CD4-positive, alpha-beta memory T cell (primary cell): ENCODE results near the gene LCN2. TPM values are rescaled to one million over a fixed set of nuclear protein-coding genes. Genes with fewer than 3 reads are reported as not detected.

Source experiments
- CTCF ChIA-PET: fragments of 350-600 bp; sonication (Branson Sonifier 250); formaldehyde crosslinking; loops from one replicate; lab custom pipeline; 2021; ENCODE audit warnings: inconsistent platforms; ENCODE audit not compliant: partially characterized antibody; lab: Charles Lee
- POLR2A ChIA-PET: fragments of 350-600 bp; sonication (Branson Sonifier 250); formaldehyde crosslinking; loops from one replicate; lab custom pipeline; 2021; ENCODE audit not compliant: partially characterized antibody; lab: Charles Lee
- DNase-seq, 5 donors: peaks; one replicate each; pipeline versions ENCODE4 v3.0.0 to v3.0.0-alpha.2; 2020 to 2022; ENCODE audit warnings: mixed read lengths in 1 of 5
- H3K27ac ChIP-seq: one replicate; pipeline ENCODE4 v1.7.0; 2013; ENCODE audit warnings: low read depth, low read length
- H3K27me3 ChIP-seq: 2 replicates; pipeline ENCODE4 v1.7.0; 2013; ENCODE audit warnings: mild to moderate bottlenecking, low read length, moderate library complexity; ENCODE audit not compliant: insufficient read depth
- H3K36me3 ChIP-seq: 2 replicates; pipeline ENCODE4 v1.7.0; 2013; ENCODE audit warnings: mild to moderate bottlenecking, low read length, moderate library complexity; ENCODE audit not compliant: insufficient read depth
- H3K4me1 ChIP-seq: 2 replicates; pipeline ENCODE4 v1.7.0; 2013; ENCODE audit warnings: mild to moderate bottlenecking, low read length, moderate library complexity; ENCODE audit not compliant: insufficient read depth
- H3K4me3 ChIP-seq, 2 donors: one replicate each; pipeline ENCODE4 v1.7.0; 2013; ENCODE audit warnings: low read length in 2 of 2, mild to moderate bottlenecking in 1 of 2
- H3K9me3 ChIP-seq, 2 donors: one replicate each; pipeline ENCODE4 v1.7.0; 2013; ENCODE audit warnings: low read length in 2 of 2, control low read depth in 1 of 2; ENCODE audit not compliant: control insufficient read depth in 1 of 2
- H3K27ac Mint-ChIP-seq, 7 donors: one replicate each; pipeline ENCODE4 v1.8.0; 2020 to 2021; ENCODE audit warnings: mixed read lengths in 7 of 7, mild to moderate bottlenecking in 6 of 7, inconsistent platforms in 3 of 7, moderate library complexity in 3 of 7
- H3K27me3 Mint-ChIP-seq, 2 donors: one replicate each; pipeline ENCODE4 v1.8.0; 2020 to 2021; ENCODE audit warnings: mixed read lengths in 2 of 2
- H3K36me3 Mint-ChIP-seq, 2 donors: one replicate each; pipeline ENCODE4 v1.8.0; 2020 to 2021; ENCODE audit warnings: mixed read lengths in 2 of 2, inconsistent platforms in 1 of 2, mild to moderate bottlenecking in 1 of 2
- H3K4me1 Mint-ChIP-seq, 4 donors: one replicate each; pipeline ENCODE4 v1.8.0; 2020 to 2021; ENCODE audit warnings: mixed read lengths in 4 of 4, mild to moderate bottlenecking in 1 of 4
- H3K4me3 Mint-ChIP-seq, 8 donors: one replicate each; pipeline ENCODE4 v1.8.0; 2020 to 2021; ENCODE audit warnings: mixed read lengths in 8 of 8, mild to moderate bottlenecking in 7 of 8, moderate library complexity in 6 of 8, inconsistent platforms in 3 of 8
- H3K9me3 Mint-ChIP-seq, 8 donors: one replicate each; pipeline ENCODE4 v1.8.0; 2020 to 2021; ENCODE audit warnings: mixed read lengths in 8 of 8, mild to moderate bottlenecking in 5 of 8, inconsistent platforms in 3 of 8, moderate library complexity in 1 of 8
- intact Hi-C: fragments of 100-400 bp; cut with micrococcal nuclease; formaldehyde crosslinking; loops from one replicate; pipeline ENCODE4 v1.15.1; 2023
- polyA plus RNA-seq, 2 donors: library from polyadenylated mRNA; unstranded; fragments of 300-500 nt; fragmentation: Illumina TruSeq; gene quantifications; one replicate each; pipeline ENCODE4 v1.2.3, GENCODE V29; 2021
- total RNA-seq, 2 experiments: library from RNA; stranded (reverse); gene quantifications; one replicate each; pipeline ENCODE4 v1.2.3, GENCODE V29; 2021

LCN2 gene
- total and polyA plus RNA-seq, 4 experiments from 2014 or later: not detected

DNA sequence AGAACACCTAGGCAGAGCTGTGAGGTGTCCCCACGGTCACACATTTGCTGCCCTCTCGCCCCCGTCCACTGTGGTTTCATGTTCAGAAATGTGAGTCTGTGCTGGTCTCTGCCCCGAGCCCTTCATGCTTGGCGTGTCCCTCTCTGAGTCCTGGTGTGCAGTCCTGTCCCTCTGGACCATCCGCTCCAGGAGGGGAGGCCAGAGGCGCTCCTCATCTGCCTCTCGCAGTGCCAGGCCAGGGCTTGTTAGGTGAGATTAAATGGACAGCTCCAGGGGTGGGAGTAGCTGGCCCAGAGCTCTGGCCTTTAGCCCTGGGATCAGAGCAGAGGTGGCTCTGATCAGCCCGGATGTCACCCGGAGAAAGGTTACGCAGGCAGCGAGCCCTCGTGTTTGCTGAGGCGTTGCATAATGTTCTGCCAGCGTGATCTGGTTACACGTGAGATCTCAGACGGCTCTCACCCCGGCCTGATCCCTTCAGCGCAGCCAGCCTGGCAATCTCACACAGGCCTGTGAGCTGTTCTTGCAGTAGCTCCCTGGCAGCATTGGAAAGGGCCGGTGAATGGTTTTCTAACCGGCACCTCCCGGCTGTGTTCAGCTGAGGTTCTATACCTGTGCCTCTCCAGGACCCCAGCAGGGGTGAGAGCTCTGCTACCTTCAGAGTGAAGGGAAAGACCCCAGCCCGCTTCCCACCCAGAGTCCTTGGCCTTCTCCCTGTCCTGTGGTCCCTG, 46.2 kb upstream of the LCN2 start:
- Mint-ChIP-seq H3K9me3 (peaks cover 0 to 4% (median 0%) of the 10 kb centered on the region in 8 donors), H3K4me3 (peak overlapping the region in 2 of 8 donors; percentile 17 to 47), H3K27ac (peak overlapping the region; percentile 77 to 94 (median 86)), H3K4me1 (peaks cover 14 to 61% (median 35%) of the 10 kb centered on the region in 4 donors), H3K27me3 (no peaks in the 10 kb centered on the region), H3K36me3 (peaks cover 30 to 60% of the 10 kb centered on the region in 2 donors)
- Histone ChIP-seq H3K9me3 (no peaks in the 10 kb centered on the region), H3K36me3 (peaks cover 70% of the 10 kb centered on the region), H3K27me3 (no peaks in the 10 kb centered on the region), H3K4me3 (no peak overlapping the region), H3K4me1 (peaks cover 48% of the 10 kb centered on the region), H3K27ac (peak overlapping the region; percentile 1)
- POLR2A ChIA-PET: interaction anchor here (1.0 to 1.2 kb wide), 2 partner anchors 31 to 35 kb away, joined by 3 to 5 read pairs; no protein-coding TSS in a partner anchor
- CTCF ChIA-PET: interaction anchor here (0.6 to 4.0 kb wide), 7 partner anchors 9 to 68 kb away, joined by 3 to 13 read pairs (median 5); partner anchors contain the start of gene SLC25A25
- intact Hi-C loops: no loop called here
- no peak for DNase-seq

GRCh38 chr9:128103589-128103962, 45.7 kb upstream of the LCN2 start:
- Histone ChIP-seq H3K36me3 (peaks cover 72% of the 10 kb centered on the region), H3K9me3 (no peaks in the 10 kb centered on the region), H3K27ac (no peak overlapping the region), H3K4me1 (peaks cover 42% of the 10 kb centered on the region), H3K4me3 (no peak overlapping the region), H3K27me3 (no peaks in the 10 kb centered on the region)
- no peaks in the 10 kb centered on the region for H3K27me3 Mint-ChIP-seq
- intact Hi-C loops: no loop called here
- CTCF ChIA-PET: interaction anchor here (0.6 to 4.0 kb wide), 6 partner anchors 10 to 148 kb away, joined by 3 to 13 read pairs (median 6); partner anchors contain the start of gene SLC25A25
- peaks cover 32 to 61% of the 10 kb centered on the region in 2 donors for H3K36me3 Mint-ChIP-seq
- peak overlapping the region; percentile 77 to 94 (median 84) for H3K27ac Mint-ChIP-seq
- H3K4me3 Mint-ChIP-seq: peak overlapping the region in 2 of 8 donors; percentile 17 to 47
- peaks cover 14 to 55% (median 30%) of the 10 kb centered on the region in 4 donors for H3K4me1 Mint-ChIP-seq
- POLR2A ChIA-PET: interaction anchor here (1.0 to 1.2 kb wide), 2 partner anchors 32 to 36 kb away, joined by 3 to 5 read pairs; no protein-coding TSS in a partner anchor
- H3K9me3 Mint-ChIP-seq: peaks cover 0 to 4% (median 0%) of the 10 kb centered on the region in 8 donors
- peak in 4 of 5 donors; percentile 29 to 41 (median 31) for DNase-seq

DNA sequence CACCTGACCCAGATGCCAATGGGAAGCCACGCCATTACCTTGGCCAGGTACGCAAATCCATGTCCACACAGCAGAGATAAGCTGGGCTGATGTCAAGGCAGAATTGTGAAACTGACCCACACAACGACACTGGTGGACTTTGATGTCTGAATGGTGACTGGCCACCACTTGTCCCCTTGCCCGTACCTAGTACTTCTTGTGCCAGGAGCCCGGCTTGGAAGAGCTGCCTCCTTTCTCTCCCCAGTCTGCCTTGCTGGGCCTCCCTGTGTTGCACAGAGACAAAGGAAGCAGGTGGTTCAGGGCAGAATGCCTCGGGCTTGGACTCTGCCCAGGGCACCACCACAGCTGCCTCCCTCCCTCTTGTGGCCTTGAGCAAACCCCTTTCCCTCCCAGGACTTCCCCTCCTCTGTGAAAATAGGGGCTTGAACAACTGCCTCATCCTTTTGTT, 45.1 kb upstream of the LCN2 start:
- Mint-ChIP-seq H3K4me1 (peaks cover 14 to 49% (median 25%) of the 10 kb centered on the region in 4 donors), H3K27ac (peak overlapping the region in 6 of 7 donors; percentile 21 to 87 (median 58)), H3K9me3 (peaks cover 0 to 4% (median 0%) of the 10 kb centered on the region in 8 donors), H3K36me3 (peaks cover 36 to 66% of the 10 kb centered on the region in 2 donors), H3K27me3 (no peaks in the 10 kb centered on the region), H3K4me3 (no peak overlapping the region)
- peaks cover 72% of the 10 kb centered on the region for H3K36me3 ChIP-seq
- no peaks in the 10 kb centered on the region for H3K9me3 ChIP-seq
- no peaks in the 10 kb centered on the region for H3K27me3 ChIP-seq
- H3K4me1 ChIP-seq: peaks cover 36% of the 10 kb centered on the region
- no peak overlapping the region for H3K27ac ChIP-seq
- H3K4me3 ChIP-seq: no peak overlapping the region
- DNase-seq: no peak
- CTCF ChIA-PET: interaction anchor here (0.8 to 4.0 kb wide), 10 partner anchors 10 to 160 kb away, joined by 3 to 13 read pairs (median 4); no protein-coding TSS in a partner anchor
- POLR2A ChIA-PET: no interaction called here
- intact Hi-C loops: no loop called here

- no peak for DNase-seq
- H3K27ac ChIP-seq: no peak overlapping the region
- Mint-ChIP-seq H3K4me3 (no peak overlapping the region), H3K27me3 (no peaks in the 10 kb centered on the region), H3K27ac (no peak overlapping the region), H3K9me3 (peaks cover 0 to 2% (median 0%) of the 10 kb centered on the region in 8 donors), H3K4me1 (peaks cover 11 to 40% (median 18%) of the 10 kb centered on the region in 4 donors), H3K36me3 (peaks cover 40 to 69% of the 10 kb centered on the region in 2 donors)
- no peaks in the 10 kb centered on the region for H3K9me3 ChIP-seq
- H3K4me1 ChIP-seq: peaks cover 22% of the 10 kb centered on the region
- intact Hi-C loops: no loop called here
- ChIA-PET CTCF (interaction anchor here (1.1 to 4.0 kb wide), 6 partner anchors 10 to 162 kb away, joined by 3 to 13 read pairs (median 4); no protein-coding TSS in a partner anchor), POLR2A (interaction anchor here (1.0 kb wide), 1 partner anchor 12 kb away, joined by 5 read pairs; no protein-coding TSS in a partner anchor)
- H3K27me3 ChIP-seq: no peaks in the 10 kb centered on the region
- H3K4me3 ChIP-seq: no peak overlapping the region
- H3K36me3 ChIP-seq: peaks cover 67% of the 10 kb centered on the region
Observed at GRCh38 chr9:128105538-128106175, 43.6 kb upstream of the LCN2 start.

DNA sequence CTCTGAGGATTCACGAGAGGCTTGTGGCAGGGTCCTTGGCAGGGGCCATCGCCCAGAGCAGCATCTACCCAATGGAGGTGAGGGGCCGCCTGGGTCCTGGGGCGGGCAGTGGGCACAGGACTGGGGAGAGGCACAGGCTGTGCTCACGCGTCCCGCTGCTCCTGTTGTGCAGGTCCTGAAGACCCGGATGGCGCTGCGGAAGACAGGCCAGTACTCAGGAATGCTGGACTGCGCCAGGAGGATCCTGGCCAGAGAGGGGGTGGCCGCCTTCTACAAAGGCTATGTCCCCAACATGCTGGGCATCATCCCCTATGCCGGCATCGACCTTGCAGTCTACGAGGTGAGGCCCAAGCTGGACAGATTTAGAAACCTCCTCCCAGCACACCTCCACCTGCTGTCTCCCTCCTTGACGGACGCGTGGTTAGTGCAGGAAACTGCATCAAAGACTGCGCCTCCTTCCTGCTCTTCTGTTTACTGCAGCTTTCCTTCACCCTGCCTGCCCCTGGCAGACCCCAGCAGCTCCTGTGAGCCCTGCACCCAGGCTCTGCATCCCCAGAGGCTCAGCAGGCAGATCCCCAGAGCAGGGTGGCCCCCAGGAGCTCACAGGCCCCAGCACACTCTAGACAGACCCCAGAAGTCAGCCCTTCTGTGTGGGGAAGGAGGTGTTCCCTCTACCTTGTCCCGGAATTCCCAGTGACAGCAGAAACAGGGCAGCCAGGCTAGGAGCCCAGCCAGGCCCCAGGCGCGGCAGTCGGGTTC, 42.9 kb upstream of the LCN2 start:
- no peaks in the 10 kb centered on the region for H3K27me3 ChIP-seq
- no peak for DNase-seq
- Mint-ChIP-seq H3K4me3 (no peak overlapping the region), H3K4me1 (peaks cover 10 to 34% (median 18%) of the 10 kb centered on the region in 4 donors), H3K27ac (peak overlapping the region in 3 of 7 donors; percentile 50 to 61 (median 52)), H3K27me3 (no peaks in the 10 kb centered on the region), H3K9me3 (peaks cover 0 to 2% (median 0%) of the 10 kb centered on the region in 8 donors), H3K36me3 (peaks cover 36 to 65% of the 10 kb centered on the region in 2 donors)
- peaks cover 21% of the 10 kb centered on the region for H3K4me1 ChIP-seq
- no peaks in the 10 kb centered on the region for H3K9me3 ChIP-seq
- no peak overlapping the region for H3K27ac ChIP-seq
- POLR2A ChIA-PET: no interaction called here
- intact Hi-C loops: no loop called here
- CTCF ChIA-PET: interaction anchor here (0.9 to 2.6 kb wide), 3 partner anchors 11 to 71 kb away, joined by 4 to 7 read pairs (median 6); no protein-coding TSS in a partner anchor
- H3K36me3 ChIP-seq: peaks cover 60% of the 10 kb centered on the region
- H3K4me3 ChIP-seq: no peak overlapping the region

DNA sequence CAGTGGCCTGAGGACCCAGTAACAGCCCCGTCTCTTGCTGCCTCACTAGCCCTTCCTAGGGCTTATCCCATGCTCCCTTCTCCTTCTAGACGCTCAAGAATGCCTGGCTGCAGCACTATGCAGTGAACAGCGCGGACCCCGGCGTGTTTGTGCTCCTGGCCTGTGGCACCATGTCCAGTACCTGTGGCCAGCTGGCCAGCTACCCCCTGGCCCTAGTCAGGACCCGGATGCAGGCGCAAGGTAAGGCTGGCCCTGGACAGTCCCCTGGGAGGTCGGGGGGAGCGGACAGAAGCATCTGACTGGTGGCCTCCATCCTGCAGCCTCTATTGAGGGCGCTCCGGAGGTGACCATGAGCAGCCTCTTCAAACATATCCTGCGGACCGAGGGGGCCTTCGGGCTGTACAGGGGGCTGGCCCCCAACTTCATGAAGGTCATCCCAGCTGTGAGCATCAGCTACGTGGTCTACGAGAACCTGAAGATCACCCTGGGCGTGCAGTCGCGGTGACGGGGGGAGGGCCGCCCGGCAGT, 42.2 kb upstream of the LCN2 start:
- Histone ChIP-seq H3K4me1 (peaks cover 21% of the 10 kb centered on the region), H3K4me3 (no peak overlapping the region), H3K36me3 (peaks cover 54% of the 10 kb centered on the region), H3K27me3 (no peaks in the 10 kb centered on the region), H3K27ac (no peak overlapping the region), H3K9me3 (no peaks in the 10 kb centered on the region)
- Mint-ChIP-seq H3K4me3 (no peak overlapping the region), H3K4me1 (peaks cover 10 to 31% (median 16%) of the 10 kb centered on the region in 4 donors), H3K9me3 (peaks cover 0 to 2% (median 0%) of the 10 kb centered on the region in 8 donors), H3K36me3 (peaks cover 32 to 60% of the 10 kb centered on the region in 2 donors), H3K27ac (peak overlapping the region in 2 of 7 donors; percentile 52 to 80), H3K27me3 (no peaks in the 10 kb centered on the region)
- ChIA-PET CTCF (interaction anchor here (0.8 to 1.1 kb wide), 3 partner anchors 9 to 14 kb away, joined by 3 to 6 read pairs (median 4); no protein-coding TSS in a partner anchor), POLR2A (no interaction called here)
- no peak for DNase-seq
- intact Hi-C loops: no loop called here
